ENCODE data around the gene MIA. TPM values are rescaled to one million over a fixed set of nuclear protein-coding genes. Genes with fewer than 3 reads are reported as not detected.

MIA gene
- total and polyA plus RNA-seq, 10 donors = 1.5 to 14.2 (median 5.7) TPM; not detected in 6

DNA sequence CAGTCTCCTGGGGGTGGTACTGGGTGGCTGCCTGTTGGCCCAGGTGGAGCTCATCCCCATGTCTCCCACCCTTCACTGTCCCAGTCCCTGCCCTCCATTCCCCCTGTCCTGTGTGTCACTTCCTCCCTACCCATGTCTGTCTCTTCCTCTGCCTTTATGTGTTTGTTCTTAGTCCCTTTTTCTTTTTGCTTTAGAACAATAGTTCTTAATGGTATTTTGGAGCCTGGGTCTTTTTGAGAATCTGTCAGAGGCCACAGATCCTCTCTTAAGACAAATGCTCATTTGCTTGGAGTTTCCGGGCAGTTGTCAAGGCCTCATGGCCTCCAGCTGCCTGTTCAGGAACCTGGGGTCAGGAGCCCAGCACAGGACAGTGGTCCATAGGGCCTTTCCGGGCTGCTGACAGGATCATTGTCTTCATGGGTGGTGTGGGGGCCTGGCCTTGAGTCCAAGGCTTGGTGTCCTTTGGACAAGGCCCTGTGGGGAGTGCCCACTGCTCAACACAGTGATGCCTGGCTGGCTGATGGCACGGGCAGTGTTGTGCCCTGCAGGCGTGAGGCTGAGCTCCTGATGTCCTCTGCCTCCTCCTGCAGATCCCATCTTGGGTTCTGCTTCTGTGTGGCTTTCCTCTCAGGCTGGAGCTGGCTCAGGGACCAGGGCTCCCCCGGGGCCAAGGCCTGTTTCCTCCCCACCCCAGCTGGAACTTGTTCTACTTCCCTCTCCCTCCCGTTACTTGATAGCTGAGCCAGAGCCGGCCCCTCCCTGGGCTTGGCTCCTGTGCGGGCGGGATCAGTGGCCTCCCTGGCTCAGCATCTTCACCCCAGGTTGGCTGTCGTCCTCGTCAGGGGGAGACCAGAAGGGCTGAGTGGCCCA lies 27.2 kb downstream of the MIA start:
- DNase-seq = peak; percentile 87
- Histone ChIP-seq H3K4me1 (peaks cover 71 to 87% (median 85%) of the 10 kb centered on the region in 6 donors), H3K36me3 (peaks cover 0 to 74% (median 30%) of the 10 kb centered on the region in 6 donors), H3K27ac (peak overlapping the region; percentile 82 to 99 (median 94)), H3K9me3 (no peaks in the 10 kb centered on the region), H3K27me3 (replicated peaks in 1 of 7) (no peaks in the 10 kb centered on the region), H3K4me3 (peak overlapping the region; percentile 21 to 96 (median 84))
- WGBS, 5 donors = 23 to 34% (median 26%) methylated on average over 9 to 11 of the region's 11 CpGs
- intact Hi-C loops (cut with DNase I; ENCODE audit: low total_unique reads) = loop anchor here (10.0 kb wide), 1 partner anchor 48 kb away; the partner anchor contains the start of genes ACTMAP and SNRPA
- TF ChIP-seq CTCF (IDR thresholded peaks at IDR 0.05 in 8 of 11, conservative IDR thresholded peaks at IDR 0.05 in 3 of 11) = no peak
- peak; percentile 60 to 85 (median 79) for TF ChIP-seq POLR2AphosphoS5 (IDR thresholded peaks at IDR 0.05)
- no peak for TF ChIP-seq POLR2A (IDR thresholded peaks at IDR 0.05)

- no peak for TF ChIP-seq CTCF (IDR thresholded peaks at IDR 0.05 in 8 of 11, conservative IDR thresholded peaks at IDR 0.05 in 3 of 11)
- TF ChIP-seq POLR2AphosphoS5 (IDR thresholded peaks at IDR 0.05) = no peak
- TF ChIP-seq POLR2A (IDR thresholded peaks at IDR 0.05) = no peak
- peak overlapping the region; percentile 82 to 99 (median 94) for H3K27ac ChIP-seq
- peaks cover 0 to 82% (median 38%) of the 10 kb centered on the region in 6 donors for H3K36me3 ChIP-seq
- no peaks in the 10 kb centered on the region for H3K27me3 ChIP-seq (replicated peaks in 1 of 7)
- intact Hi-C loops (cut with DNase I; ENCODE audit: low total_unique reads) = loop anchor here (10.0 kb wide), 1 partner anchor 49 kb away; the partner anchor contains the start of genes ACTMAP and SNRPA
- peak overlapping the region; percentile 21 to 96 (median 84) for H3K4me3 ChIP-seq
- 37 to 64% (median 44%) methylated on average over 5 to 9 of the region's 9 CpGs for WGBS, 5 donors
- no peak for DNase-seq
- H3K4me1 ChIP-seq = peaks cover 72 to 87% (median 85%) of the 10 kb centered on the region in 6 donors
- H3K9me3 ChIP-seq = no peaks in the 10 kb centered on the region
Measured at GRCh38 chr19:40803170-40803856, 28.0 kb downstream of the MIA start.

GRCh38 chr19:40803857-40804782 lies 28.8 kb downstream of the MIA start:
- H3K4me3 ChIP-seq = peak overlapping the region; percentile 21 to 96 (median 84)
- H3K9me3 ChIP-seq = no peaks in the 10 kb centered on the region
- TF ChIP-seq POLR2A (IDR thresholded peaks at IDR 0.05) (no peak), POLR2AphosphoS5 (IDR thresholded peaks at IDR 0.05) (peak; percentile 65 to 82 (median 73))
- WGBS, 5 donors = 54 to 64% (median 64%) methylated on average over 6 of the region's 6 CpGs
- peak overlapping the region; percentile 82 to 99 (median 94) for H3K27ac ChIP-seq
- DNase-seq = peak; percentile 90
- intact Hi-C loops (cut with DNase I; ENCODE audit: low total_unique reads) = loop anchor here (10.0 kb wide), 1 partner anchor 49 kb away; the partner anchor contains the start of genes ACTMAP and SNRPA
- H3K4me1 ChIP-seq = peaks cover 78 to 94% (median 93%) of the 10 kb centered on the region in 6 donors
- no peaks in the 10 kb centered on the region for H3K27me3 ChIP-seq (replicated peaks in 1 of 7)
- H3K36me3 ChIP-seq = peaks cover 0 to 90% (median 46%) of the 10 kb centered on the region in 6 donors
